ENCODE data around the gene RDH12.
"Not testable (repeated sequence)": the region's sequence is repeated elsewhere in the genome, so short reads cannot be mapped to it uniquely, and the experiment has no call there.

Gene RDH12

DNA sequence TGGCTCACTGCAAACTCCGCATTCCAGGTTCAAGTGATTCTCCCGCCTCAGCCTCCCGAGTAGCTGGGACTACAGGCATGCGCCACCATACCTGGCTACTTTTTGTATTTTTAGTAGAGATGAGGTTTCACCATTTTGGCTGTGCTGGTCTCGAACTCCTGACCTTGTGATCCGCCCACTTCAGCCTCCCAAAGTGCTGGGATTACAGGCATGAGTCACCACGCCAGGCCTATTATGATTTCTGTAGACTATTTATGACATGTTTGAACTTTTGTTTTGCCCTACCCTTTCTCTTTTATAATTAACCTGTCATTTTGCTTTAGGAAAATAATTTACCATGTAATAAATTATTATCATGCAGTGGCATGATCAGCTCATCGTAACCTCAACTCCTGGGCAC, at the start of gene RDH12:
Gene RDH12 (plus strand): TSS at position 395 of the 400 bp plus-strand sequence. CDS start 20,757 bp downstream, outside the sequence.
- DNase-seq (ENCODE audit: low read depth): not testable (repeated sequence)

GRCh38 chr14:67652189-67652588, 49.5 kb upstream of the RDH12 start:
- DNase-seq (ENCODE audit: low read depth): no peak

GRCh38 chr14:67653651-67654280, 47.9 kb upstream of the RDH12 start:
- no peak for DNase-seq (ENCODE audit: low read depth)

DNA sequence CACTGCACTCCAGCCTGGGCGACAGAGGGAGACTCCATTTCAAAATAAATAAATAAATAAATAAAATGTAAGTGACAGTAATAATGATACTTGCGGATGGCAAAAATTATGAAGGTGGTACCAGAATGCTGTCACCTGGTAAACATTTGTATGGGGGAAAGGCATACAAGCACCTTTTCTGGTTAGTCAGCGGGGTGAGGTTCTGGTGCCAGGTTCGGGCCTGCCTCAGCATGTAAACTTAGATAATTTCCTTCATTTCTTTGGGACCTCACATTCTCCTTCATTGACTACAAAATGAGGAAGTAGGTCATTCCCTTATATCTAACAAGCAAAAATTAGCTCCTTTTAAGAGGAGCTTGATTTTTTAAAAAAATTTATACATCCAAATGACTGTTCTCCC, 38.1 kb upstream of the RDH12 start:
- no peak for DNase-seq (ENCODE audit: low read depth)

DNA sequence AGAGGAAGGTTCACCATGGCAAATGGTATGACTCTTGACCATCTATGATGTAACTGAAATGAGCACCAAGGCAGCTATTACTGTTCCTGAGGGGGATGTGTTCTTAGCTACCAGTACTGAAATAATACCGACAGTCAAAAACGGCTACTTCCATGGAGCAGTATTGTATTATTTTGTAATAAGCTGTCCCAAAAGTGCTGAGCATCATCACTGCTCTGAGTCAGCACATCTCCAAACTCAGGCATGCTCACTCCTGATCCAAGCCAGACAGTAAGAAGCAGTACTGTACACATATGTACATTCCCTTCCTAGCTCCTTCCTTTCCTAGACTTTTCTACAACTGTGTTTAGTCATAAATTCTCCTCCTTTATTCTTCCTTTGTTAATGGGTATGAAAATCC, 35.8 kb upstream of the RDH12 start:
- no peak for DNase-seq (ENCODE audit: low read depth)

GRCh38 chr14:67666750-67667449, 34.8 kb upstream of the RDH12 start:
- DNase-seq (ENCODE audit: low read depth): no peak

- DNase-seq (ENCODE audit: low read depth): no peak
These were observed 33.1 kb upstream of the RDH12 start for GRCh38 chr14:67668559-67668958.

GRCh38 chr14:67673451-67673850, 28.2 kb upstream of the RDH12 start:
- no peak for DNase-seq (ENCODE audit: low read depth)

DNA sequence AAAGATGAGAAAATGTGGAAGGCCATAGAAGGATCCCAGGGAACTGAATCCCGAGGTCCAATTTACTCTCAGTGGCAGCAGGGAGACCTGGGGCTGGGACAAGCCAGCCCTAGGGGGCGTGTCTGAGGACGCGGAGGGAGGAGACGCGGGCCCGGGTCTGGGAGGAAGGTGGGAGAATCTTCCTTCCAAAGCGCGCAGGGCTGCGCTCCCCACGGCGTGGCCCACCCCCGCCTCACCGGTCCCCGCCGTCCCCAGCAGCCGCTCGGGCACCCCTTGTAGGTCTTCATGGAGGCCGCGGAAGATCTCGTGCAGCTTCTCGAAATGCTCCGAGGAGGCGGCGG, 27.6 kb upstream of the RDH12 start:
- peak; percentile 11 for DNase-seq (ENCODE audit: low read depth)

DNA sequence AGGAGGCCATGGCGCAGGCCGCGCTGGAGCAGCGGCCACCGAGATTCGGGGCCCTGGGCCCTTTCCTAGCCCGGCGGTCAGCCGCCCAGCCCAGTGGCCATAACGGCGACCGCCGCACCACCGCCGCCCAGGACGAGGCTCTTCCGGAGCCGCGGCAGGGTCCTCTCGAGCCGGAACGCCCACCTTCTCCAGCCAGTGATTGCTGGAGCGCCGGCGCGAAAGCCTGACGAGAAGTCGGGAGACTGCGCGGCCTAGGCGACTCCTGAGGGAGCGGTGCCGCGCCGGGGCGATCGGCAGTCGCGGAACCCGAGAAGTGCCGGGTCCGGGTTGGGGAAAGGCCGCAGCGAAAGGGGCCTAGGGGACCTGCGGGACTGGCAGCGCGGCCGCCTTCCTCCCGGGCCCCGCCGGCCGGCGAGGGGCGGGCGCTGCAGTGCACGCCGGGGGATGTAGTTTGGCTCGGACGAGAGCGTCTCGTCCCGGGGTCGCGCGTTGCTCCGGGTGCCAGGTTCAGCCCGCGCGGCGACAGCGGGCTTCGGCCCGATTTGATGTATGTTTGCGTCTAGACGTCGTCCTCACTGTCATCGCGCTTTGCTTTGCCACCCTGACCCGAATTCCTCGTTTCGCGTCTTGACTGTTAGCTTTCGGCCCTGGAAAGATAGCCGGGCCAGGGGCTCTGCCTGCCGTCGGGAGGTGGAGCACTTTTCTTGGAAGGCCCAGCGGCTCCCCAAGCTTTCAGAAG, 27.0 kb upstream of the RDH12 start, which contains the start of gene VTI1B:
Gene VTI1B (minus strand): TSS at position 153 of the 739 bp plus-strand sequence. CDS start 143 bp downstream, at position 10.
- DNase-seq (ENCODE audit: low read depth): peak; percentile 37

DNA sequence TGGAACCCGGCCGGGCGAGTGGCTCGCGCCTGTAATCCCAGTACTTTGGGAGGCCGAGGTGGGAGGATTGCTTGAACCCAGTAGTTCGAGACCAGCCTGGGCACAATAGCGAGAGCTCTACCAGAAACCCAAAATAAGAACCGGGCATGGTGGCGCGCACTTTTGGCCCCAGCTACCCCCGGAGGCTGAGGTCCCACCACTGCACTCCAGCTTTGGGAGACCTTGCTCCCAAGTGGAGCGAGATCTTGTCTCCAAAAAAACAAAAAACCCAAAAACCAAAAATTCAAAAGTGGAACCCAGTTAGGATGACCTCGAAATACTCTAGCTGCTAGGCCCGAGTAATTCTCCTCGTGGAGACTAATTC, 26.5 kb upstream of the RDH12 start:
- no peak for DNase-seq (ENCODE audit: low read depth)

DNA sequence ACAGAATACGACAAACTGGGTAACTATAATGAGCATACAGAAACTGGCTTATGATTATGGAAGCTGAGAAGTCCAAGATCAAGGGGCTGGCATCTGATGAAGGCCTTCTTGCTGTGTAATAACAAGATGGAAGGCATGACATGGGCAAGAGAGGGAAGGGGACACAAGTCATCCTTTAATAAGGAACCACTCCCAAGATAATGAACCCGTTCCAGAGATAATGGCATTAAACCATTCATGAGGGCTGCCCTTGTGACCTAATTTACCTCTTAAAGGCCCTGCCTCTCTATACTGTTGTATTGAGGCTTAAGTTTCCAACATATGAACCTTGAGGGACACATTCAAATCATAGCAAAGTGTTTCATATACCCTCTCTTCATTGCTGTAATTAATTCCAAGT, 22.7 kb upstream of the RDH12 start:
- no peak for DNase-seq (ENCODE audit: low read depth)

- no peak for DNase-seq (ENCODE audit: low read depth)
These were observed 21.5 kb upstream of the RDH12 start for GRCh38 chr14:67680121-67680602.

DNA sequence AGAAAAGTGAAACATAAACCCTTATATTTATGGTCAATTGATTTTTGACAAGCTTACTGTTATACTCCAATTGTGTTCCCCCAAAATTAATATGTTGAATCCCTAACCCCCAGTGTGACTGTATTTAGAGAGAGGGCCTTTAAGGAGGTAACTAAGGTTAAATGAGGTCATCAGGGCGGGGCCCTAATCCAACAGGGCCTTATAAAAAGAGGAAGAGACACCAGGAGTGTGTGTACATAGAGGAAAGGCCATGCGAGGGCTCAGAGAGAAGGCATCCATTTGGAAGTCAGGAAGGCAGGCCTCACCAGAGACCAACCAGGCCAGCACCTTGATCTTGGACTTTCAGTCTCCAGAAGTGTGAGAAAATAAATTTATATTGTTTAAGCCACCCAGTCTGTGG, 20.7 kb upstream of the RDH12 start:
- DNase-seq (ENCODE audit: low read depth): no peak

DNA sequence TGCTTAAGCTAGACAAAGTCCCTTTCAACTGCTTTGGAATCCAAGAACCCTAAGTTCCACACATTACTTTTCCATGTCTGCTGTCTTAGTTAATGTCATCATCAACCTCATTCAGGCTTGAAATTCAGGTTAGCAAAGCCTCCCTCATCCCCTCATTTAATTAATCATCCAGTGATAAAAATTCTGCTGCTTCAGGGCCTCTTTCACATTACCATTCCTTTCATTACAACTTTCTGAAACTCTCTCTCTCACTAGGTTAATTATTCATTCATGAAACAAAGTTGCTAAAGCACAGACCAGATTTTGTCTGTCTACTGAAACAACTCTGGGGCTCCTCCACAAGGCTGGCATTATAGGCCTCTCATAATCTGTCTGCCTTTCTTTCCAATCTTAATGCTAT, 17.8 kb upstream of the RDH12 start:
- no peak for DNase-seq (ENCODE audit: low read depth)

DNA sequence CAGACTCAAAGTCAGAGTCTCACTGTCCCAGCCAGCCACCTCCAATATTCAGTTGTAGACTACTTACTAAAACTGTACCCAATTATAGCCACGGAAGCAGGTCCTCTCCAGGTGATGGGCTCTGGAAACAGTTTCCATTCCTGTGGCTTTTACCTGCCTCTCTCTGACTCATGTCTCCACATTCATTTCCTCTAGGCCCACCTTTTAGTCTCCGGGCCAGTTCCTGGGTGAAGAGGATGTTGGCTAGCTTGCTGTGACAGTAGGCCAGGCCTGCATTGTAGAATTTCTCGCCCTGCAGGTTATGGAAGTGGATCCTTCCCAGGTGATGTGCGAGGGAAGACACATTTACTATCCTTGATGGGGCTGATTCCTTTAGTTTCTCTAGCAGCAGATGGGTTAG, 11.7 kb upstream of the RDH12 start:
- no peak for DNase-seq (ENCODE audit: low read depth)

DNA sequence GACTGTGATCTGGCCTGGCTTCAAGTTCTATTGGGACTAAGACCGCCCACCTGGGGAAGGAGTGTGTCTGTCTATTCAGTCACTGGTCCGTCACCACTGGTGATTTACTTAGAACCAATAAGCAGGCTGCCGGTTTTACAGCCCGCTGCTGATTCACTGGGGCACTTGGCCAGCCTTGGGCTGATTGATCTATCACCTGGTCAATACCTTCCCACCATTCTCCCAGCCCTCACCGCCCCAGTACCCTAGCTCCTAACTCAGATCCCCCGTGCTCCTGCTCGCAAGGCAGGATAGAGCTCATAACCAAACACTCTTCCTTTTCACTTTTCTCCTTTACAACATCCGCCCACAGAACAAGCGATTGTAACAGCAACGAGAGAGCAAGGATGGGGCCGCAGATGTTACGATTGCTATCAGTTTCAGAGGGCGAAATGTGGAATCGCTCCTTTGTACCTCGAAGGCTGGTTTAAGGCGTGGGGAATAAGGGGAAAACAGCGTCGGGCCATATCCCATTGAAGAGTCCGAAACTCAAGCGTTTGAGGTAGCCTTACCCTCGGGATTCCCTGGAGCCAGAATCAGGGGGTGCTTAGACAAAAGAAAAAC, 6.8 kb upstream of the RDH12 start:
- peak; percentile 45 for DNase-seq (ENCODE audit: low read depth)

GRCh38 chr14:67695394-67695949, 6.2 kb upstream of the RDH12 start, which contains the start of gene RDH11:
Gene RDH11, minus strand, starts transcription at chr14:67695764. Its CDS starts 61 bp downstream, at chr14:67695703.
- peak; percentile 54 for DNase-seq (ENCODE audit: low read depth)

- DNase-seq (ENCODE audit: low read depth): no peak
These were observed 4.7 kb upstream of the RDH12 start for GRCh38 chr14:67697006-67697405.

DNA sequence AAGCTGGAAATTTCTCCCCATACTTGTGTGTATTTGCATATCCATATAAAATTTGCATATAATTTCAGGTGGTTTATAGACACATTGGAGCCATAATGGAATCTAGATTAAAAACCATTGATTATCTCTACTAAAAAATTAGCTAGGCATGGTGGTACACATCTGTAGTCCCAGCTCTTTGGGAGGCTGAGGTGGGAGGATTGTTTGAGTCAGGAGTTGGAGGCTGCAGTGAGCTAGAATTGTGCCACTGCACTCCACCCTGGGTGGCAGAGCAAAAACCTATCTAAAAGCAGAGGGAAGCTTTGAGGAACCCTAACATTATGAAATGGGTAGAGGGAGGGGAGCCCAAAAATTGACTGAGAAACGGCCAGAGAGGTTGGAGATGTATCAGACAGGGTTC, 3.5 kb upstream of the RDH12 start:
- no peak for DNase-seq (ENCODE audit: low read depth)

GRCh38 chr14:67703997-67704396, 2.3 kb downstream of the RDH12 start:
- DNase-seq (ENCODE audit: low read depth): no peak

GRCh38 chr14:67704484-67705089, 2.9 kb downstream of the RDH12 start:
- DNase-seq (ENCODE audit: low read depth): no peak
